CMK (cell line): ENCODE measurements around the gene RND2.

Source experiments
- DNase-seq: peaks from one replicate; pipeline ENCODE4 v3.0.0-alpha.2; 2010; ENCODE audit warnings: low read depth

RND2 gene

GRCh38 chr17:43079641-43080302 lies 54.7 kb downstream of the RND2 start:
- no peak for DNase-seq
